HEK293T (cell line): ENCODE measurements around the gene SCT.

Source experiments
- CTCF ChIA-PET: fragments of 350-600 bp; formaldehyde crosslinking; extraction: SDS; loops from one replicate; lab custom pipeline; 2021; ENCODE audit warnings: antibody characterized with exemption, inconsistent platforms; lab: Yijun Ruan, JAX
- POLR2A ChIA-PET: fragments of 350-600 bp; formaldehyde crosslinking; extraction: SDS; loops from one replicate; lab custom pipeline; 2020; ENCODE audit warnings: antibody characterized with exemption, inconsistent platforms; lab: Yijun Ruan, JAX
- DNase-seq: peaks from one replicate; pipeline ENCODE4 v3.0.0; 2012; ENCODE audit warnings: mixed read lengths; ENCODE audit errors: extremely low spot score
- ARNT ChIP-seq: fragments of 450-650 bp; IDR thresholded peaks from 2 replicates; pipeline ENCODE4 v1.6.1; 2017; ENCODE audit warnings: mild to moderate bottlenecking
- BHLHE40 ChIP-seq: fragments of 450-650 bp; IDR thresholded peaks from 2 replicates; pipeline ENCODE4 v1.6.1; 2016; ENCODE audit warnings: mild to moderate bottlenecking, moderate library complexity, borderline replicate concordance
- CTBP1 ChIP-seq: fragments of 450-650 bp; IDR thresholded peaks from 2 replicates; pipeline ENCODE4 v1.6.1; 2016; ENCODE audit warnings: borderline replicate concordance
- ELF4 ChIP-seq: fragments of 450-650 bp; IDR thresholded peaks from 2 replicates; pipeline ENCODE4 v1.6.1; 2017; ENCODE audit warnings: antibody characterized with exemption
- FOXA1 ChIP-seq: fragments of 450-650 bp; IDR thresholded peaks from 2 replicates; pipeline ENCODE4 v1.6.1; 2016; ENCODE audit warnings: mild to moderate bottlenecking
- FOXK2 ChIP-seq: fragments of 450-650 bp; IDR thresholded peaks from 2 replicates; pipeline ENCODE4 v1.6.1; 2016; ENCODE audit warnings: mild to moderate bottlenecking
- FOXM1 ChIP-seq: fragments of 450-650 bp; IDR thresholded peaks from 2 replicates; pipeline ENCODE4 v1.6.1; 2017; ENCODE audit warnings: mild to moderate bottlenecking, borderline replicate concordance
- HDGF ChIP-seq: fragments of 450-650 bp; IDR thresholded peaks from 2 replicates; pipeline ENCODE4 v1.6.1; 2017; ENCODE audit warnings: antibody characterized with exemption, borderline replicate concordance
- L3MBTL2 ChIP-seq: fragments of 450-650 bp; conservative IDR thresholded peaks from 2 replicates; pipeline ENCODE4 v1.6.1; 2016; ENCODE audit warnings: mild to moderate bottlenecking
- LEF1 ChIP-seq: fragments of 450-650 bp; IDR thresholded peaks from 2 replicates; pipeline ENCODE4 v1.6.1; 2017; ENCODE audit warnings: mild to moderate bottlenecking, borderline replicate concordance
- NFRKB ChIP-seq: fragments of 450-650 bp; IDR thresholded peaks from 2 replicates; pipeline ENCODE4 v1.6.1; 2016; ENCODE audit warnings: mild to moderate bottlenecking, moderate library complexity
- PKNOX1 ChIP-seq: fragments of 450-650 bp; IDR thresholded peaks from 2 replicates; pipeline ENCODE4 v1.6.1; 2016
- SP1 ChIP-seq: fragments of 450-650 bp; IDR thresholded peaks from 2 replicates; pipeline ENCODE4 v1.6.1; 2017
- SUZ12 ChIP-seq: fragments of 450-650 bp; IDR thresholded peaks from 2 replicates; pipeline ENCODE4 v1.6.1; 2016; ENCODE audit warnings: mild to moderate bottlenecking
- TARDBP ChIP-seq: fragments of 450-650 bp; IDR thresholded peaks from 2 replicates; pipeline ENCODE4 v1.6.1; 2016
- ZNF384 ChIP-seq: fragments of 450-650 bp; IDR thresholded peaks from 2 replicates; pipeline ENCODE4 v1.6.1; 2016

SCT gene

GRCh38 chr11:587978-588380 is 39.0 kb downstream of the SCT start:
- no peak for TF ChIP-seq CTBP1
- TF ChIP-seq NFRKB, result no peak
- TF ChIP-seq ELF4, result no peak
- TF ChIP-seq TARDBP, result no peak
- TF ChIP-seq FOXA1, result no peak
- TF ChIP-seq SP1, result no peak
- TF ChIP-seq ARNT, result no peak
- TF ChIP-seq ZNF384, result no peak
- no peak for TF ChIP-seq L3MBTL2
- TF ChIP-seq SUZ12, result no peak
- TF ChIP-seq FOXM1, result no peak
- no peak for TF ChIP-seq LEF1
- ChIA-PET CTCF (no interaction called here), POLR2A (interaction anchor here (1.2 kb wide), 1 partner anchor 18 kb away, joined by 3 read pairs; no protein-coding TSS in a partner anchor)
- no peak for DNase-seq

- ChIA-PET CTCF (no interaction called here), POLR2A (interaction anchor here (1.2 kb wide), 1 partner anchor 17 kb away, joined by 3 read pairs; no protein-coding TSS in a partner anchor)
Measured at GRCh38 chr11:587546-587945, 39.4 kb downstream of the SCT start.

GRCh38 chr11:586376-587316 is 40.3 kb downstream of the SCT start:
- DNase-seq, result no peak
- TF ChIP-seq SUZ12 (no peak), NFRKB (no peak), LEF1 (no peak), ZNF384 (no peak), ARNT (no peak), ELF4 (no peak), TARDBP (no peak), FOXA1 (no peak)
- CTCF ChIA-PET, result interaction anchor here (1.4 kb wide), 1 partner anchor 11 kb away, joined by 3 read pairs; no protein-coding TSS in a partner anchor
- POLR2A ChIA-PET, result no interaction called here

More at GRCh38 chr11:587546-587945, 39.4 kb downstream of the SCT start:
- TF ChIP-seq PKNOX1 (no peak), HDGF (no peak), NFRKB (no peak), FOXK2 (no peak), SP1 (no peak), L3MBTL2 (no peak), ELF4 (no peak), ARNT (no peak)
- DNase-seq, result no peak

- POLR2A ChIA-PET, result no interaction called here
- DNase-seq, result no peak
- TF ChIP-seq FOXK2 (no peak), LEF1 (no peak), BHLHE40 (no peak), PKNOX1 (no peak), SUZ12 (no peak), HDGF (no peak), ZNF384 (no peak), ARNT (no peak), CTBP1 (no peak), SP1 (no peak), TARDBP (no peak), L3MBTL2 (no peak)
- CTCF ChIA-PET, result no interaction called here
Measured at GRCh38 chr11:584287-584686, 42.7 kb downstream of the SCT start.

- ChIA-PET POLR2A (no interaction called here), CTCF (no interaction called here)
- no peak for DNase-seq
- TF ChIP-seq SUZ12, result no peak
- no peak for TF ChIP-seq ELF4
- TF ChIP-seq CTBP1, result no peak
- TF ChIP-seq L3MBTL2, result no peak
Measured at GRCh38 chr11:581752-582151, 45.2 kb downstream of the SCT start.

GRCh38 chr11:581342-581741 is 45.6 kb downstream of the SCT start:
- POLR2A ChIA-PET, result no interaction called here
- CTCF ChIA-PET, result interaction anchor here (0.6 kb wide), 1 partner anchor 71 kb away, joined by 3 read pairs; no protein-coding TSS in a partner anchor
- DNase-seq, result no peak
- no peak for TF ChIP-seq L3MBTL2
- no peak for TF ChIP-seq FOXA1
- TF ChIP-seq TARDBP, result no peak
- no peak for TF ChIP-seq SP1
- TF ChIP-seq PKNOX1, result no peak
- no peak for TF ChIP-seq FOXM1
- no peak for TF ChIP-seq ARNT
- no peak for TF ChIP-seq NFRKB
- TF ChIP-seq FOXK2, result no peak
- TF ChIP-seq LEF1, result no peak
- TF ChIP-seq CTBP1, result no peak
- TF ChIP-seq BHLHE40, result no peak
- TF ChIP-seq ZNF384, result no peak
- TF ChIP-seq ELF4, result no peak
- TF ChIP-seq HDGF, result no peak
- no peak for TF ChIP-seq SUZ12
